Pons (tissue), 1 donor: ENCODE measurements around the gene ZIM2.
"Not testable (repeated sequence)": the region's sequence is repeated elsewhere in the genome, so short reads cannot be mapped to it uniquely, and the experiment has no call there.

ENCODE experiments used
- DNase-seq: peaks from one replicate; pipeline ENCODE4 v3.0.0-alpha.2; 2016; ENCODE audit warnings: low spot score

Gene ZIM2

DNA sequence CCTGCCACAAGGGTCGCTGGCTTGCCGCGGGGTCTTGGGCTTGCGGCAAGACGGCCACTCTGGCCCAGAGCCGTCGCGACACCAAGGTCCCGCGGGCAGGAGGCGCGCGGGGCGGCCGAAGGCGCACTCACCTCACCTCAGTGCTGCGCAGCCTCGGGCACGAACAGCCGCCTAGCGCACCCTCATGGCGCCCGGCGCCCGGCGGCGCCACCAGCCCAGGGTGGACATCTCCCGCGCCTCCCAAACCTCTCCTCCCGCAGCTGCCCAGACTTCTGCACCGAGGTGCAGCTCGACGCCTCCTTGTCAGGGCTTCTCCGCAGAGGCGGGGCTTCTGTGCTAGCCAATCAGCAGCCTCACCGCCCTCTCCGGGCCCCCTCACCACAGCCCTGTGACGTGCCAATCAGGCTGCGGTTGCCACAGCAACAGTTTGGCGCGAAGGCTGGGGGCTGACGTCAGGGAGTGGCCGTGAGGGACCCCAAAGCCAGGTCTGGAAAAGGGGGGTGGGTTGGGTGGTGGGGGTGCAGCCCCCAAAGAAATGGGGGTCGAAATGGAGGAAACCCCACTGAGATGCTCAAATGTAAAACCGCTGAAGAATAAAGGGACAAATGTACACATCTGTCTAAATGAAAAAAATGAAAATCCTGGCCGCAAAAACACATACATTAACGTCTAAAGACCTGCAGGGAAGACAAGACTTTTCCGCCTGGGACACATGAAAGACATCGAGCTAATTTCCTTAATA lies at the start of gene ZIM2, which contains the start of gene PEG3:
Gene ZIM2 (minus strand): TSS at position 276 of the 742 bp plus-strand sequence. CDS start 16,449 bp downstream, outside the sequence.
Gene PEG3 (minus strand): TSS at position 276 of the 742 bp plus-strand sequence. CDS start 16,071 bp downstream, outside the sequence.
- peak; percentile 71 for DNase-seq

DNA sequence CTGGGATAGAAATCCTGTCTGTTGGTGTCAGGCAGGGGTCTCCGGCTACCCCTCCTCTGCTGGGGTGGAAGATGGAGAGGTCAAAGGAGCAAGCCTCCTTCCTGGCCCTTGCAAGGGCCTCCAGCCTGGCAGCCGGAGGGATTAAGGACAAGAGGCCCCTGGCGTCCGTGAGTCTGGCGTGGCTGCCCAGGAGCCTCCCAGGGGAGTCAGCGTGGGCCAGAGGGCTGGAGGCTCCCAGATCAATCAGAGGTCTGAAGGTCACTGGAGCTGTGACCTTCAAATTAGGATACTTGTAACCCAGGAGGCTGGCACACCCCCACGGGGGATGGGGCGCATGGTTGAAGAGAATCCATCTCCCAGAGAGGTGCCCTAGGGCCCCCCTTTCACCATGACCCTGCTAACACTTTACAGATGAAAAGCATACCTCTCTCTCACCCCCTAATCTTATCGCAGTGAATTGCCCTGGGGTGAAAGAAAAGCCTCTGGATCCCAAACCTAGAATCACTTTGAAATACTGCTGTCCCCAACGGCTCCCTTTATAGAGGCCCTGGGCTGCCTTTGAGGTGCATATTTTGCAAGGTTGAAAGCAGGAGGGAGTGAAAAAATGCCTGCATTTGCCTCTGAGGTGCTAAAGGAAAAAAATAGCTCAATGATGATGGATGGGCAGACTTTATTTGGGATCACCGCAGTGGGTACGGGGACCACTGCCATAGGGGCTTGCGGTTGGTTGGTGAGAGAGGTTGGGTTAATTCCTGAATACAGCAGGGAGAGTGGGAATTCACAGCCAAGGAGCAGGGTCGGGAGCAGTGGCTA lies 44.9 kb upstream of the ZIM2 start:
- no peak for DNase-seq

DNA sequence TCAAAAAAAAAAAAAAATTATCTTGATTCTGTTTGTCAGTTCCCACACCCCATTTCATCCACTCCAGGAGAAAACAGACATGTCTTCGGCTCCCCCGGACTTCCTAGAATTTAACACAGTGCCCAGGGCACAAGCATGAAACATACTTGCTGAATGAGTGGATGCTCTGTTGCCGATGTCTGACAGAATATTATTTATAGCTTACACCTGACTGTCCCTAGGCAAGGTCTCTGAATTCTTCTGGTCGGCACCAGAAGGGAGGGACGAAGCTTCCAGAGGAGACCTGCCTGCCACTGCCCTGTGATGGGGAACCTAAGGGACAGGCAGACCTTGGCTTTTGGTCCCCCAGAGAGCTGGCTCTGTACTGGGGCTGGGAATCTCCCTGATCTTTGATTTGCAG lies 43.9 kb upstream of the ZIM2 start:
- no peak for DNase-seq

DNA sequence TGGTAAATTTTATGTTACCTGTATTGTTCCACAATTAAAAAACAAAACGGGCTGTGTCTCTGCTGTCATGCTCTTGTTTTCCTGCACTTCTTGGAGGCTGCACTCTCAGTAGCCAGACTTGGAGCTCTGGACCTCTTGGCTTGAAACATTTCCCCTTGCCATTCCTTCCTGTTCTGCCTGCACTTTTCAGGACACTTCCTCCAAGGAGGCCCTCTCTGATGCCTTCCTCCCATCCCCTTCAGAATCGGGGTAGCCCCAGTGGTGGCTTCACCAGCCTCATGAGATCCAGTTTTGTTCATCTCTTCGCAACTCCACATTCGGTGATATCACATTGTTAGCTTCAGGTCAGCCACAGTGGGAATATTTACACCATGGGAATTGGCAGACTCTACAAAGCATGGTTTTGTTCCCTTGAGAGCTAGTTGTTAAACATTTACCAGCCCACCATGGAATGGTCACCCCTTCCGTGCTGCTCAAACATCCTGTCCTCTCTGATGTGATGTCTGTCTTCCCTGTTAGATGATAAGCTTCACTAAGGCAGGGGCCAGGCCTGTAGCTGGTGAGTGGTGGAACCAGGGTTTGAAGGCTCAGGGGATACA lies 40.2 kb upstream of the ZIM2 start:
- no peak for DNase-seq

DNA sequence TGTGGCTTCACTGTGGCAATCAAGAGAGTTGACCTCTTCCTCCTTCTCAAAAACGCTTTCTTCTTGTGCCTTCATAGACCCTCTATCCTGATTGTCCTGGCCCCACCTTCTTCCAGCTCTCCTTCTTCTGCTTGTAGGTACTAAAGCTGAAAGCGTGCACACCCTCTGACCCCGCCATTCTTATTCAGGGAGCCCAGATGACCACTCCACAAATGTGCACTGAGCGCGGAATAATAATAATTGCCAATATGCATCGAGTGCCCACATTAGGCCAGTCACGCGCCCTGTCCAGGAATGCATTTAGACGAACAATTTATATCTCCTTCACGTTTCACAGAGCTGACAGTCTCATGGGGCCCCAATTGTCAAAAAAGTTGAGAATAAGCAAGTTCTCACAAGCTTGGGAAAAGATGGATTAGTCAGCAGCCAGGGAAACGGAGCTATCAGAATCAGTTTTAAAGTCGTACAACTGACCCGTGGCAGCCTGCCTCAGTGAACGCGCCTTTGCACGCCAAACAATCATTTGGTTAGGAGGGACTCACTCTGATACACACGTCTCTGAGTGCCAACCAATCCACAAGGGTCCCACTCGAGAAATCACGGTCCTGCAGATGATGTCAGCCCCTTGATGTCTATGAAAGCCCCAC lies 36.7 kb upstream of the ZIM2 start:
- DNase-seq = no peak

DNA sequence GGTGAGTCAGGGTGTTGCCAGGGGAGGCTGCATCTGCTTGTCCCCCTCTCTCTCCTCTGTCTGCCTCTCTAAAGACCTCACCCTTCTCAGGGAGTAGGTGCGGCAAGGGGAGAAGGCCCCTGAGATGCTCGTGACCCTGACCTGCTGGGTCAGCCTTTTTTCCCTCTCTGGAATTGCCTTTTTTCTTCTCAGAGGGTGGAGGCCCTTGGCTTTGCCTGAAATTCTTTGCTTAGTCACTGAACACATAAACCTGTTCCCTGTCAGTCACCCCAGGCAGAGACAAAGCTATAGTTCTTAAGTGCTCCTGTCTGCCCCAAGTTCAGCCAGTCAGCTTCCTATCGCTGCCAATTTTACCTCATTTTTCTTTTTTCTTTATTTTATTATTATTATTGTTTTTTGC lies 35.2 kb upstream of the ZIM2 start:
- no peak for DNase-seq

DNA sequence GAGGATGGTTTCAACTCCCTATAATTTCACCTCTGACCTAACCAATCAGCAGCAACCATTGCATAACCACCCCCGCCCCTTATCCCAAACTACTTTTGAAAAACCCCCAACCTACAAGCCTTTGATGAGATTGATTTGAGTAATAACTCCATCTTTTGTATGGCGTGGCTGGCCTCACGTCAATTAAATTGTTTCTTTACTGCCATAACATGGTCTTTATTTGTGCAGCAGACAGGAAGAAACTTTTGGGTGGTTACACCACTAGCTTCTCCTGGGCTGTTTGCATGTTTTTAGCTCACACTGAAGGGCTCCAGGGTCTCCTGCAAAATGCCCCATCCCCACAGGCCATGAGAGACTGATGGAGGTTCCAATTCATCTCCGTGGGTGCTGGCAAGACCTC lies 34.0 kb upstream of the ZIM2 start:
- no peak for DNase-seq

DNA sequence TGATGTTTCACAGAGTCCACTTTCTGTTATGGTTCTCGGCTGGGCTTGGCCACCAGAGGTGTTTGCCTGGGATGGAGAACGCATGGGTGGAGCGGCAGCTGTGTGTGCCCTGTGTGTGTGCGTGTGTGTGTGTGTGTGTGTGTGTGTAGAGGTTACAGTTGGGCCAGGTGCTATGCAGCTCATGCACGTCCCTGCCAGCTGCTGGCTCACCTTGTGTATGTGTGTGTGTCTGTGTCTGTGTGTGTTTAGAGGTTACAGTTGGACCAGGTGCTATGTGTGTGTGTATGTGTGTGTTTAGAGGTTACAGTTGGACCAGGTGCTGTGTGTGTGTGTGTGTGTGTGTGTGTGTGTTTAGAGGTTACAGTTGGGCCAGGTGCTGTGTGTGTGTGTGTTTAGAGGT lies 33.0 kb upstream of the ZIM2 start:
- no peak for DNase-seq

DNA sequence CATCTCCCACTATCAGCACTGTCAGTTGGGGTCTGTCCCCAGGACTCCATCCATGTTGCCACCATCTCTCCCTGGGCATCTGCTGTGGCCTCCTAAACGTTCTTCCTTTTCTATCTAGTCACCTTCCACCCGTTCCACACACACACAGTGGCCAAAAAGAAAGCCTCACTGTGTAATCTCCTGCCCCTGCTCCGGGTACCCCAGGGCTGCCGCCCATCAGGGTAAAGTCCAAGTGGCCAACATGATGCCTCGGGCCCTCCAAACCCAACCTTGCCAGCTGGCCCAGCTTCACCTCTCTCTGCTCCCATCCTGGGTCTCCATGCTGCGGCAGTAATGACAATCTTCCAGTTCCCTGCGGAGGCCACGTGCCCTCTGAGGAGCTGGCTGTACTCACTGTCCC lies 29.4 kb upstream of the ZIM2 start:
- DNase-seq = no peak

DNA sequence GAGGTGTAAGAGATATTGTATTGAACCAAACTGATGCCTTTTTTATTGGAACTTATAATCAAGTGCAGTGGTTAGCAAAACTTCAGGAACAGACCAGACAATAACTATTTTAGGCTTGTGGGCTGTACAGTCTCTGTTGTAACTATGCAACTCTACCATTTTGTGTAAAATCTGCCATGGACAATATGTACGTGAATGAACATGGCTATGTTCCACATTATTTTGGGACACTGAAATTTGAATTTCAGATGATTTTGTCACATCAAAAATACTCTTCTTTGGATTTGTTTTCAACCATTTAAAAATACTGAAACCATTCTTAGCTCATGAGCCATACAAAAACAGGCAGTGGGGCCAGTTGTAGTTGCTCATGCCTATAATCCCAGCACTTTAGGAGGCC lies 27.9 kb upstream of the ZIM2 start:
- no peak for DNase-seq

DNA sequence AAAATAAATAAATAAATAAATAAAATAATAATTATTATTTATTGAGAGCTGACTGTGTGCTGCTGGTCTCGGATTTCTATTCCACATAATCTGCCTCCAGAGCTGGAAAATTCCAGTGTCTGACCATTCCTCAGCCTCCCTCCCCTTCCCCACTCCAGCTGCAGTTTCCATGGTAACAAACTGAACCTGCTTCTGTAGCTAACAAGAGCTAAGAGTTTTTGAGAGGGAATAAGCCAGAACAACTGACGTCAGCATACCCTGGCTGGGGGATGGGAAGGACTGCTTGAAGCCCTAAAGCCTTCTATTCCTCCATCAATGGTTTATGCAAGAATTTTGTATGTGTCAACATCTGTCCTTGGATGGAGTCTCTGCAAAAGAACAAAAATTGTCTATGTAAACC lies 26.0 kb upstream of the ZIM2 start:
- DNase-seq = no peak

DNA sequence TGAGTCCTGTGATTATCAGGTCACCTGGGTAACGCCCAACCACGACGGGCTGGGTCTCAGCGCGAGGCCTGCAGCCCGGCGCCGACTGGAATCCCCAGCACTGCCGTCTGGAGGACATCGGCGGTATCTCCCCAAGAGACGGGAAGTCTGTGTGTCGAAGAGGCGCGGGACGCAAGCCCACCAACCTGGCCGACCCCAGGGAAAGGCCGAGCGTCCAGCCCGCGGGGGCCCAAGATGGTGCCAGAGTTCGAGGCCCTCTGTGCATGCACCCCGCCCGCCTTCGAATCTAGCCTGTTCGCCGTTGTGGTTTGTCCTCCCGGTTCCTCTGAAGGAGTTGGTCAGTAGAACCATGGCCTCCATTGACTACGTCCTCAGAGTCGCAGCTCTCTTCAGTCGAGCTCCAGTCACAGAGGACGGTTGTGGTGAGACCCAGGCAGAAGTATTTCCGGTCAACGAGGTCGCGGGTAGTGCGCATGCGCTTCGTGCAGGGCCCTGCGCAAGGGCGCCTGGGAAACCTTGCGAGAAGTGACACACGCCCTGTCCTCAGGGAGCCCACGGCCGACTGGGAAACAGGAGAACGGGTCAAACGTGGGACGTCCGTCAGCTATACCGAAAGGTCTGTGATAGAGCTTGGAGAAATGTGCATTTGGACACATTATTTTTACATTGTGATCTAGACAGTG lies 24.1 kb upstream of the ZIM2 start:
- DNase-seq = no peak

DNA sequence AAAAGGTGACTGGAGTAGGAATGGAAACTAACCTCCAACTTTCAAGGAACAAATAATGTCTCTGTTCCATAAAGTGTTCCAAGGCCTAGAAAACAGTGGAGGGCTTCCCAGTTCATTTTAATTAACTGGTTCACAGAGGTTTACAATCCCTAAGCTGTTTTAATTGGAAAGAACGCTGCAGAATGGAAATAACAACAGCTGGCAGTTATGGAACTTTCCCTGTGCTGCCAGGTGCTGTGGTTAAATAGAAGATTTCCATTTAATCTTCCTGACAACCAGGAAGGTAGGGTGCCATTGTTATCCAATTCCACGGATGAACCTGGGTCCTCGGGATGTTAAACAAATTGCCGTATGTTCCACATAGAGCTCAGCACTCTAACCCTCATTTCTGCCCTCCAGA lies 22.2 kb upstream of the ZIM2 start:
- DNase-seq = no peak

DNA sequence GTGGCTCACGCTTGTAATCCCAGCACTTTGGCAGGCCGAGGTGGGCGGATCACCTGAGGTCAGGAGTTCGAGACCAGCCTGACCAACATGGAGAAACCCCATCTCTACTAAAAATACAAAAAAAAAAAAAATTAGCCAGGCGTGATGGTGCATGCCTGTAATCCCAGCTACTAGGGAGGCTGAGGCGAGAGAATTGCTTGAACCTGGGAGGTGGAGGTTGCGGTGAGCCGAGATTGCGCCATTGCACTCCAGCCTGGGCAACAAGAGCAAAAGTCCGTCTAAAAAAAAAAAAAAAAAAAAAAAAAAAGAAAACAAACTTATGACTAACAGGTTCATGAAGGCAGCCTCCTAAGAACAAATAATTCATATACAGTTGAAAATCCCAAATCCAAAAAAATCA lies 19.9 kb upstream of the ZIM2 start:
- DNase-seq = not testable (repeated sequence)

DNA sequence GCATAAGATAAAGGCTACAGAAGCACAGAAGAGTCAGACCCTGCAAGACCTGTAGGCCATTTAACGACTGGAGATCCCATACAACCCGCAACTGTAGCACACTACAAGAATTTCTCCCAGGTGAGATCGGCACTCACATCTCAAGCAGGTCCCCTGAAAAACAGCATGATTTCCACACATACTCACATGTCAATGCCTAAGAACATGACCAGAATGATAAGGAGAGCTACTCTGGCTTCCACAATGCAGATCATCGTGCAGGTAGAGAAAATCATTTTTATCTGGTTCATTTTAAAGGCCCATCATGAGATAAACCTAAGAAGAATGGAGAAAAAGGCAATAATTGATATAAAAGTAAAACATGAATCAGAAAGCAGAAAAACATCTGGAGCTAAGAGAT lies 17.5 kb upstream of the ZIM2 start:
- no peak for DNase-seq

DNA sequence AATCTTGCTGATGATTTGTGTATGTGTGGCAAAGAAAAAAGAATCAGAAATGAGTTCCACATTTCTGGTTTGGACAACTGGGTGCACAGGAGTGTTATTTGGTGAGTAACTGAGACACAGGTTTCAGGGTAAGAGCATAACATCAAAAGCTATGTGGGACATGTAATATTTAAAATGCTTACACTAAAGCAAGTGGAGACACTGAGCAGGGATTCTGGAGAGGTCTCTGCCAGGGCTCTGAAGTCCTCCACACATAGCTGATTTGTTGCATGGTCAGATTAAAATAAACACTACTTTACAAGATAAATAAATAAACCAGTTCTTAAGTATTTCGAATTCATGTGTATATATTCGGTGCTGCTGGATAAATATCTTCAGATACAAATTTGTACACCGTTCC lies 16.3 kb upstream of the ZIM2 start:
- DNase-seq = no peak

DNA sequence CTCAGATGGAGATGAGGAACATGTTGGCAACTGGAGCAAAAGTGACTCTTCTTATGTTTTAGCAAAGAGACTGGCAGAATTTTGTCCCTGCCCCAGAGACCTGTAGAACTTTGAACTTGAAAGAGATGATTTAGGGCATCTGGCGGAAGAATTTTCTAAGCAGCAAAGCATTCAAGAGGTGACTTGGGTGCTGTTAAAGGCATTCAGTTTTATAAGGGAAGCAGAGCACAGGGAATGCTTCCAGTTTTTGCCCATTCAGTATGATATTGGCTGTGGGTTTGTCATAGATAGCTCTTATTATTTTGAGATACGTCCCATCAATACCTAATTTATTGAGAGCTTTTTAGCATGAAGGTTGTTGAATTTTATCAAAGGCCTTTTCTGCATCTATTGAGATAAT lies 11.8 kb upstream of the ZIM2 start:
- DNase-seq = not testable (repeated sequence)

DNA sequence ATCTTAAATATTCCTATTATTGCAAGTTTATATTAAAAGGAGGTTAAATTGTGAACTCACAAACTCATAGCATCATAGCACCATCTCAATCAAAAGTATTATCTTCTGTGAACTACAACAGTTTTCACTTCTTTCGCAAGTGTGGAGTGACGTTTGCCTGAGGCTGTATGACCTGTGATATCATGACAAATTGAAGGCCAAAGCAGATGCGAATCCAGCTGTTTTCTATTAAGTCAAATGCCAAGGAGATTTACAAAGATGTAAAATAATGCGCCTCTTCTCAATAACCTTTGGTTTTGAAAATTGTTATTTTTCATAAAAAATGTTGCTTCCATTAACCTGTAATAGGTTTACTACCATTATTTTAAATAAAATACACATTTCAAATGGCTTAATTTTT lies 7.6 kb upstream of the ZIM2 start:
- no peak for DNase-seq

DNA sequence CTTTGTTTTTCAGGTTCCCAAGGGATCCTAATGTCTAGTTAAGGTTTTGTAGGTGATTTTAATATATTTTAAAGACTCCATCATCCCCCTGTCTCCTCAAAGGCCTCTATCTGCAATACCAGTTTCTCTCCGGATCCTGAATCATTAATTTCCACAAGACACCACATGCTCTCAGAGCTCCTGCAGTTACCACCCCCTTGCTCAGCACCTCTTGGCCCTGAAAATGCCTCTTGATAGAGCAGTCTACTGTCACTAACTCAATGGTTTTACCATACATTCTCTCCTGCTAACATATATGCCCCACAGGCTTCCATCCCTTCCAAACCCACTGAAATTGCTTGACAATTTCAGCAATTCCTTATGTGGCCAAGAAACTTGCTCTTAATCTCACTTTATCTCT lies 1.9 kb upstream of the ZIM2 start:
- no peak for DNase-seq

DNA sequence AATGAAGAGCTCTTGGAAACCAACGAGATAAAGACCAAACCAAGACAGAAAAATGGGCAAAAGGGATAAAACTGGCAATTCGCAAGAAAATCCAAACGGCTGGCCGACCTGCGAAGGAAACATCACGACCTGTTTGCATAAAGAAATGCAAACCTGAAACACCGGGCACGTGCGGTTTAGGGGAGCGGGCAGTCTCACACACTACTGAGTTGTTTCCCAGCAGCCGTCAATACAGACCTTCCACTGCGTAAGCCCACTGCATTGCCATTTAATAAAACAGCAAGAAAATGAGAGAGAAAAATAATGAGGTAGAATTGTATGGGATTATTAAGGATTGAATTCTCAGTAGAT lies 642 bp upstream of the ZIM2 start:
- DNase-seq = no peak

DNA sequence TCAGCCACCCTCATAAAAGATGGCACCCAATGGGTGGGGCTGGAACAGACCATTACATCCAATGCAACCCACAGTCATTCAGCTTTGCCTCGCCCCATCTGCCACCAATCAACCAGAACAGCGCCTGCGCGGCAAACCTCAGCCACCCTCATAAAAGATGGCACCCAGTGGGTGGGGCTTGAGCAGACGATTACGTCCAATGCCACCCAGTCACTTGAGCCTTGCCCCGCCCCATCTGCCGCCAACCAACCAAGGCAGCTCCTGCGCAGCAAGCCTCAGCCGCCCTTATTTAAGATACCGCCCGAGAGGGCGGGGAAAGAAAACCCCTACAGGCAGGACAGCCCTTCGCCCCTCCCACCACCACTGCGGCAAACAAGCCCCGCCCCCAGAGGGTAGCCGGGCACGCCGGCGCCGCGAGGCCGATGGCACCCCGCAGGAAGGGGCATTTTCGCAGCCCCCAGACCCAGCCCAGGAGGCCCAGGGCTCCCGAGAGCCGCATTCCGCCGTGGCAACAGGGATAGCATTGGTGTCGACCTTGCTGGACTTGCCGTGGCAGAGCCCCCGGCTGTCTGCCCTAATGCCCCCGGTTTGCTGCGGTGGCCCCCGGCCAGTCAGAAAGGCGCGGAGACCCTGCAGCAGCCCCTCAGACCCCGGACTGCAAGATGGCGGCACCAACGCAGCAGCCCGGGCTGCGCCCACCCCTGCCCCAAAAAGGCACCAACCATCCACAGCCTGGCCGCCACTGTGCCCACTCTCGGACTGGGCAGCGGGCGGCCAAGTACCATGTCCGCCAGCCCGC lies 675 bp downstream of the ZIM2 start:
- no peak for DNase-seq
